MV-4-11 (cell line): ENCODE data around the gene STAM2.
"Not testable (repeated sequence)": the region's sequence is repeated elsewhere in the genome, so short reads cannot be mapped to it uniquely, and the experiment has no call there.

Experiments used
- DNase-seq: peaks from one replicate; lab custom pipeline; 2025; lab: John Stamatoyannopoulos, UW

The STAM2 gene

GRCh38 chr2:152175368-152176112 lies at the start of gene STAM2:
Gene STAM2 (minus strand): TSS chr2:152175763. CDS start chr2:152175642, 121 bp downstream.
- DNase-seq: peak; percentile 88

- no peak for DNase-seq
Measured at GRCh38 chr2:152223977-152224376, 48.4 kb upstream of the STAM2 start.

GRCh38 chr2:152222975-152223637 lies 47.5 kb upstream of the STAM2 start:
- peak; percentile 35 for DNase-seq

GRCh38 chr2:152221839-152222238 lies 46.3 kb upstream of the STAM2 start:
- DNase-seq: no peak

- no peak for DNase-seq
Measured at GRCh38 chr2:152219077-152219828, 43.7 kb upstream of the STAM2 start.

- no peak for DNase-seq
Measured at GRCh38 chr2:152201466-152201830, 25.9 kb upstream of the STAM2 start.

GRCh38 chr2:152200565-152201465 lies 25.3 kb upstream of the STAM2 start:
- DNase-seq: peak; percentile 85

GRCh38 chr2:152200101-152200500 lies 24.5 kb upstream of the STAM2 start:
- no peak for DNase-seq

GRCh38 chr2:152198499-152198898 lies 22.9 kb upstream of the STAM2 start:
- DNase-seq: no peak

GRCh38 chr2:152197508-152198284 lies 22.1 kb upstream of the STAM2 start:
- not testable (repeated sequence) for DNase-seq

- DNase-seq: peak; percentile 54
Measured at GRCh38 chr2:152189622-152190495, 14.3 kb upstream of the STAM2 start.

GRCh38 chr2:152186808-152187207 lies 11.2 kb upstream of the STAM2 start:
- not testable (repeated sequence) for DNase-seq

- peak; percentile 78 for DNase-seq
Measured at GRCh38 chr2:152186262-152186661, 10.7 kb upstream of the STAM2 start.

- no peak for DNase-seq
Measured at GRCh38 chr2:152183401-152184073, 8.0 kb upstream of the STAM2 start.

GRCh38 chr2:152177667-152178066 lies 2.1 kb upstream of the STAM2 start:
- DNase-seq: not testable (repeated sequence)

- peak; percentile 33 for DNase-seq
Measured at GRCh38 chr2:152176113-152176714, 651 bp upstream of the STAM2 start.

GRCh38 chr2:152175012-152175367 lies 573 bp downstream of the STAM2 start:
- peak; percentile 44 for DNase-seq

- no peak for DNase-seq
Measured at GRCh38 chr2:152174574-152174973, 989 bp downstream of the STAM2 start.

GRCh38 chr2:152173831-152174230 lies 1.7 kb downstream of the STAM2 start:
- DNase-seq: no peak
